Measurements from ENCODE around the gene SLC5A3. TPM values are rescaled to one million over a fixed set of nuclear protein-coding genes. Genes with fewer than 3 reads are reported as not detected.
A peak's percentile ranks its signal among the peaks of the same experiment; 100 is the strongest.

The SLC5A3 gene
- total RNA-seq, 1 experiment from 2014 or later = 15.1 TPM

DNA sequence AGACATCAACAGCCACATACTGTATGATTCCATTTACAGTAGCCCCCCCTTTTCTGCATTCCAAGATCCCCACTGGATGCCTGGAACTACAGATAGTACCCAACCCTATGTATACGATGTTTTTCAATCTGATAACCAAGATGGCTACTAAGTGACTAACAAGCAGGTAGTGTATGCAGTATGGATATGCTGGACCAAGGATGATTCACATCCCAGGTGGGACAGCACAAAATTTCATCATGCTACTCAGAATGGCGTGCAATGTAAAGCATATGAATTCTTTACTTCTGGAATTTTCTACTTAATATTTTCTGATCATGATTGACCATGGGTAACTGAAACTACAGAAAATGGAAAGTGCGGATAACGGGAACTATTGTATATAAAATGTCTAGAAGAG, 30.0 kb upstream of the SLC5A3 start:
- no peak overlapping the region for H3K4me3 ChIP-seq
- H3K36me3 ChIP-seq = no peaks in the 10 kb centered on the region
- H3K27me3 ChIP-seq (replicated peaks) = no peaks in the 10 kb centered on the region
- H3K4me1 ChIP-seq (replicated peaks) = 0 out of 2 replicates have a peak, but pooled peaks cover 7% of the 10 kb centered on the region
- no peak for DNase-seq (ENCODE audit: low read depth in 1 of 2, low spot score in 2 of 2)
- H3K9me3 ChIP-seq (replicated peaks) = no peaks in the 10 kb centered on the region
- no peak overlapping the region for H3K27ac ChIP-seq

DNA sequence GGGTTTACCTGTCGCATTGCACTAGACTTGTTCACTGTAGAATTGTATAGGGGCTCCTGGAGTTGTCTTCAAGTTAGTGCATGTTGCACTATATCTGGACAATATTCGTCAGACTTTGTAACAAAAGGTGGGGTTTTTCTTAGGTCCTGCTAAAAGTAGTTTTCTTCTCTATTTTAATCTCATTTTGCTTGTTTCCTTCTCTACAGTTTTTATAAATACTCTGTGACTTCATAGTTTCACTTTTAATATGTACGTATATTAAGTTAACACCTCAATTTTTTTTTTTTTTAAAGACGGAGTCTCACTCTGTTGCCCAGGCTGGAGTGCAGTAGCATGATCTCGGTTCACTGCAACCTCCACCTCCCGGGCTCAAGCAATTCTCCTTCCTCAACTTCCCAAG, 26.5 kb upstream of the SLC5A3 start:
- H3K27ac ChIP-seq = no peak overlapping the region
- H3K9me3 ChIP-seq (replicated peaks) = no peaks in the 10 kb centered on the region
- DNase-seq (ENCODE audit: low read depth in 1 of 2, low spot score in 2 of 2) = no peak
- no peaks in the 10 kb centered on the region for H3K27me3 ChIP-seq (replicated peaks)
- H3K4me3 ChIP-seq = no peak overlapping the region
- no peaks in the 10 kb centered on the region for H3K4me1 ChIP-seq (replicated peaks)
- H3K36me3 ChIP-seq = no peaks in the 10 kb centered on the region

DNA sequence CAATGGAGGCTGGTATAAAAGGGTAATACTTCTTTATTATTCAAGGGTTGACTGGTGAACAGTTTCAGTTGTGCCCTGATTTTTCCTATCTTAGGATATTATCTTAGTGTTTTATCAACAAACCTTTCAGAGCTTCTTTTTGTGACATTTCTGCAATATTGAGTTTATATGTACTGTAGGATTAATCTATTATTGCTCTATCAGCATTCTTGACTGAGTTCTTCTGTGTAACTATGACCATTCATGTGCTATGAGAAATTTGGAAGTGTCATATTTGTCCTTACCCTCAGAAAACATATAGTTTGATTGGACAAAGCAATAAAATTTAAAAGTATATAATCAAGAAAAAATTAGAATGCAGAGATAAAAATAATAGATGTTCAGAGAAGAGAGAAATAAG, 25.5 kb upstream of the SLC5A3 start:
- Histone ChIP-seq H3K36me3 (no peaks in the 10 kb centered on the region), H3K9me3 (replicated peaks) (no peaks in the 10 kb centered on the region), H3K27me3 (replicated peaks) (no peaks in the 10 kb centered on the region), H3K4me3 (no peak overlapping the region), H3K4me1 (replicated peaks) (no peaks in the 10 kb centered on the region), H3K27ac (no peak overlapping the region)
- no peak for DNase-seq (ENCODE audit: low read depth in 1 of 2, low spot score in 2 of 2)

DNA sequence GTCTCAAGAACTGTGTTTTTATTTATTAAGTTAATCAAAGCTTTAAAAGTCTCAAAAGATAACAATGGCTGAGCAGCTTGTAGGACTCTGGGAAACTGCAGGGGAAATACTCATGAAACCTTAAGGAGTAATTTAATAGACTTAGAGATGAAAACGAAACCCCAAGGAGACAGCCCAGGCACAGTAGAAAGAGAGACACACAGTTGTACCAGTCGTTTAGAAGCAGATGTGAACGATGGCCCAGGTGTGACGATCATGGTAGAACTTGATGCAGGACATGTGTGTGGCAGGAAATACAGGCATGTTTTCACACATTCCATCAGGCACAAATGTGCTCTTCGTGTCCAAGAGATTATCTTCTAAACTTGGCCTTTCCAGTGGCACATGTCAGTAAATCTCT, 21.2 kb upstream of the SLC5A3 start:
- no peaks in the 10 kb centered on the region for H3K9me3 ChIP-seq (replicated peaks)
- no peaks in the 10 kb centered on the region for H3K4me1 ChIP-seq (replicated peaks)
- no peak overlapping the region for H3K27ac ChIP-seq
- DNase-seq (ENCODE audit: low read depth in 1 of 2, low spot score in 2 of 2) = no peak
- no peaks in the 10 kb centered on the region for H3K27me3 ChIP-seq (replicated peaks)
- no peaks in the 10 kb centered on the region for H3K36me3 ChIP-seq
- no peak overlapping the region for H3K4me3 ChIP-seq

DNA sequence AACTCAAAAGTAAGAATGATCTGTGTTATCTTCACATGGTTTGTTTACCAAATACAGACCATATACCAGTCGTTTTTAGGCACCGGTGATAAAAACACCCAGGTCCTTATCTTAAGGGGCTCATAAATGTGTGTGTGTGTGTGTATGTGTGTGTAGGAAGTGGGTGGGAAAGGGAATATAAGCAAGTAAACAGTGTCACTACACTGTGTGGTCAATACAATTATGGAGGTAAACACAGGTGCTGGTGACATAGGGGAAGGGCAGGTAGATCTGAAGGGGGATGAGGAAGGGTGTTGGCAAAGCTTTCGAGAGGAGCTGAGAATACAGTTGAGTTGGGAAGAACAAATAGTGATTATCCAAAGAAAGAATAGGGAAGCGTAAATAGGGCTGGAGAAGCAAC, 19.1 kb upstream of the SLC5A3 start:
- H3K4me1 ChIP-seq (replicated peaks) = no peaks in the 10 kb centered on the region
- no peak for DNase-seq (ENCODE audit: low read depth in 1 of 2, low spot score in 2 of 2)
- H3K4me3 ChIP-seq = no peak overlapping the region
- no peaks in the 10 kb centered on the region for H3K27me3 ChIP-seq (replicated peaks)
- no peaks in the 10 kb centered on the region for H3K9me3 ChIP-seq (replicated peaks)
- H3K36me3 ChIP-seq = no peaks in the 10 kb centered on the region
- H3K27ac ChIP-seq = no peak overlapping the region

DNA sequence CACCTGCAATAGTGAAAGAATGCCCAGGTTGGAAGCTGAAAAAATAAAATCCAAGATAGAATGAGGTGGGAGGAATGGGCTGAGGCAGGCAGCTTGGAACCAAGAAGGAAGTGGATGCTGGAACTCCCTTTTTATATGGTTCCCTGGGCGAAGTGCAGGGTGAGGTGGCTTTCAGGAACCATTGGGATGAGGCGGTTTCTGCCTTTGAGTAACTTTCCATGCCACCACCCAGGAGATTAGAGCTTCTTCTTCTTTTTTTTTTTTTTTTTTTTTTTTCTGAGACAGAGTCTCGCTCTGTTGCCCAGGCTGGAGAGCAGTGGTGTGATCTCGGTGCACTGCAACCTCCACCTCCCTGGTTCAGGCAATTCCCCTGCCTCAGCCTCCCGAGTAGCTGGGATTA, 17.8 kb upstream of the SLC5A3 start:
- Histone ChIP-seq H3K4me1 (replicated peaks) (no peaks in the 10 kb centered on the region), H3K9me3 (replicated peaks) (no peaks in the 10 kb centered on the region), H3K36me3 (no peaks in the 10 kb centered on the region), H3K4me3 (no peak overlapping the region), H3K27ac (no peak overlapping the region), H3K27me3 (replicated peaks) (no peaks in the 10 kb centered on the region)
- no peak for DNase-seq (ENCODE audit: low read depth in 1 of 2, low spot score in 2 of 2)

DNA sequence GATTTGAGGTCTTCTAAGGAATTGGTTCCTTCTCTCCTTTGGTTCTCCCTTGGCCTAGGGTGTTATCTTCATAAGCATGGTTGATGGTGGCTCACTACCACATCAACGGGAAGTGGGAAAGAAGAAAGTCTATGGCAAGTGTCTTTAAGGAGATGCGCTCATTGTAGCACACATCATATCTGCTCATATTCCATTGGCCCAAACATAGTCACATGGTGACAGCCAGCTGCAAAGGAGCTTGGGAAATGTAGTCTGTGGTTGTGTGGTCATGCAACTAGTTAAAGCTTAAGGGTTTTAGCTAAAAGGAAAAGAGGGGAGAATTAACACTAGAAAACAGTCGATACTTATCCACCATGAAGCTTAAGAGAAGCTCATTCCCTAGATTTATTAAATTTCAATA, 11.4 kb upstream of the SLC5A3 start:
- Histone ChIP-seq H3K9me3 (replicated peaks) (no peaks in the 10 kb centered on the region), H3K4me3 (no peak overlapping the region), H3K27ac (no peak overlapping the region), H3K4me1 (replicated peaks) (peaks cover 11% of the 10 kb centered on the region), H3K36me3 (no peaks in the 10 kb centered on the region), H3K27me3 (replicated peaks) (no peaks in the 10 kb centered on the region)
- DNase-seq (ENCODE audit: low read depth in 1 of 2, low spot score in 2 of 2) = no peak

DNA sequence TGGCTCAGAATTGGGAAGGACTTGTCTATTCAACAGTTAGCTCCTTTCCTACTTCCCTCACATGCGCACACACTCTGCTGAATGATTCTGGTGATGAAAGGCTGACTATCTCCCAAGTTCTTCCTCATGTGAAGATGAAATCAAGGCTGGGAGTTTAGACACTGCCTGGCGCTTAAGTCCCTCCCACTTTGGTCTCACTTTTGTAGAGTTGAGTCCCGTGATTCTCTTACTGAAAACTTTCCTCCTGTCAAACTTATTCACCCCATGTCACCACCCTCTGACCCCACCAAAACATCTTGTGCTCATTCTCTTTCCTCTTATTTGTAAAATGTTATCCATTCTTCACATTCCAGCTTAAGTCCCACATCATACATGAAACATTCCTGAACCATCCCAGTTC, 8.4 kb upstream of the SLC5A3 start:
- DNase-seq (ENCODE audit: low read depth in 1 of 2, low spot score in 2 of 2) = peak in 1 of 2 experiments; percentile 63

DNA sequence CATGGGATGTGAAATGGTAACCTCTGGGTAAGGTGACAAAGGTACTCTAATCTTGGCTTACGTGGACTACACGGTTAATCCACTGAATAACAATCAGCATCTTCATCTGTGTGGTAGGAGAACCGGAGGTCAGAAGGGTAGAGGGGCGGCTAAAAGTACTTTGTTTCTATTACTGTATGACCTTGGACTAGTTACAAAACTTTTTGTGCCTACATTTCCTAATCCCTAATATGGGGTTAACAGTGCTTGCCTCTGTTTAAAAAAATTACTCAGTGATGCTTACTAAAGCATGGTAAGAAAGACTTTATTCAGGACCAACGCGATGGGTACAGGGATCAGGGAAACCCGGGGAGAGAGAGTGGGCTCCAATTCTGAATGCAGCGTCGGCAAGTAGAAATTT, 1.7 kb upstream of the SLC5A3 start:
- no peak for DNase-seq (ENCODE audit: low read depth in 1 of 2, low spot score in 2 of 2)
- Histone ChIP-seq H3K36me3 (peaks cover 28% of the 10 kb centered on the region), H3K27ac (no peak overlapping the region), H3K4me1 (replicated peaks) (peaks cover 21% of the 10 kb centered on the region), H3K9me3 (replicated peaks) (0 out of 2 replicates have a peak, but pooled peaks cover 3% of the 10 kb centered on the region), H3K27me3 (replicated peaks) (no peaks in the 10 kb centered on the region), H3K4me3 (no peak overlapping the region)

More for the DNA sequence above, 8.4 kb upstream of the SLC5A3 start:
- peaks cover 11% of the 10 kb centered on the region for H3K4me1 ChIP-seq (replicated peaks)
- no peaks in the 10 kb centered on the region for H3K9me3 ChIP-seq (replicated peaks)
- H3K27ac ChIP-seq = 0 out of 2 replicates have a peak overlapping the region, but pooled peaks have one; percentile 10
- no peak overlapping the region for H3K4me3 ChIP-seq
- H3K36me3 ChIP-seq = no peaks in the 10 kb centered on the region
- H3K27me3 ChIP-seq (replicated peaks) = no peaks in the 10 kb centered on the region

DNA sequence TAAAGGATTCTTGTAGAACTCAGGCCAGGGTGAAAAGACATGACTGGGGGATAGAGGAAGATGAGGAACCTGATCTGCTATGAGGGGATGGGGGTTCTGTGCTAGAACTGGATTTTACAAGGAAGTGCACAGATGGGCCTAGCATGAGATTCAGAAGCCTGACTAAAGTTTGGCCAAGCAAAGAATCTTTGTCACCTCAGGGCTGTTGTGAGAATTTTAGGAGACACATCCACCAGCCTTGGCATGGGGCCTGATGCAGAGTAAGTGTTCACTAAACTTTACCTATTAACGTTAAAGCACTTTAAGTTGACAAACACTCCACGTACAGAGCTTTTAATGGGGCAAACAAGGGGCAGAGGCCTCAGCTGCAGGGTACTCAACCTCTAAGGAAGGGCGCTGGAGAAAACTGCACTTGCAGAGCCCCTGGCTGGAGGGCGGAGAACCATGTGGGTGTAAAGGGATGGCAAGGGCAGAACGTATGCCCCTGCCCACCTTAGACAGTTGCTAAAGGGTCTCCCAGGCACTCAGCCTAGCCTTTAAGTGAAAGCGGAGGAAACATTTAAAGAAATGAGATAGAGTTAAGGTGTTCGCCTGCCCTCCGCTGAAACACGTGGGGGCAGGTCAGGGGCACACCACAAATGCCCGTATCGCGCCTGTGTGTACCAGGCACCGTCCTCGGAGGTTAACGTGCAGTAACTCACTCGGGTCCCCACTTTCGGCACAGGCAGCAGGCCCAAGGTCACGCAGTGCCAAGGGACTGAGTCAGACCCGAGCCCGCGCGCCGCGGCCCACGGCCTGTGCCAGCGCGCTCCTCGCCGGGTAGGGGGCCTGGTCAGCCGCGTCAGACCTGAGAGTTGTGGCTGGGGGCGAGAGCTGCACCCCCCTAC, 990 bp upstream of the SLC5A3 start:
- H3K4me3 ChIP-seq = peak overlapping the region; percentile 99
- 0 out of 2 replicates have a peak, but pooled peaks cover 3% of the 10 kb centered on the region for H3K9me3 ChIP-seq (replicated peaks)
- peaks cover 33% of the 10 kb centered on the region for H3K36me3 ChIP-seq
- DNase-seq (ENCODE audit: low read depth in 1 of 2, low spot score in 2 of 2) = no peak
- H3K4me1 ChIP-seq (replicated peaks) = peaks cover 21% of the 10 kb centered on the region
- no peaks in the 10 kb centered on the region for H3K27me3 ChIP-seq (replicated peaks)
- H3K27ac ChIP-seq = peak overlapping the region; percentile 42

DNA sequence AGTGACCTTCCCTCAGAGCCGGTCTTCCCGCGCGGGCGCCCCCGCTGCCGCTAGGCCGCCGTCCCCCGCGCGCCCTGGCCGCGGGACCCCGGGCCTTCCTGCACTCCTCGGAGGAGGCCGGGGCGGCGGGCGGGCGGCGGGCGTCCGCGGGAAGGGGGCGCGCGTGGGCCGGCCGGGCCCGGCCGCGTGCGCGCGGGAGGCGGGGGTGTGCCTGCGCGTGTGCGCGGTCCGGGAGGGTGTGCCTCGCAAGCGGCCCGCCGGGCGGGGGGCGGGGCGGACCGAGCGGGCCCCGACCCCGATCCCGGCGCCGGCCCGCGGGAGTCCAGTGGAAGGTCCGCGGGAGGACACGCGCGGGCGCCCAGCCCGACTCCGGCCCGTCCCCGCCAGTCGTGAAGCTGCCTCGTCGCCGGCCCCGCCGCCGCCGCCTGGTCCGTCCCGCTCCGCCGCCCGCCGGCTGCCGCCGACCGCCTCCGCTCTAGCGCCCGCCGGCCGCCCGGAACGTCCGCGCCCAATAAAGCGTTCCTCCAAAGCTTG, 438 bp downstream of the SLC5A3 start:
- peaks cover 42% of the 10 kb centered on the region for H3K36me3 ChIP-seq
- H3K4me3 ChIP-seq = peak overlapping the region; percentile 99
- no peaks in the 10 kb centered on the region for H3K27me3 ChIP-seq (replicated peaks)
- peak overlapping the region; percentile 74 for H3K27ac ChIP-seq
- peaks cover 21% of the 10 kb centered on the region for H3K4me1 ChIP-seq (replicated peaks)
- H3K9me3 ChIP-seq (replicated peaks) = 0 out of 2 replicates have a peak, but pooled peaks cover 3% of the 10 kb centered on the region
- peak in 1 of 2 experiments; percentile 11 for DNase-seq (ENCODE audit: low read depth in 1 of 2, low spot score in 2 of 2)

DNA sequence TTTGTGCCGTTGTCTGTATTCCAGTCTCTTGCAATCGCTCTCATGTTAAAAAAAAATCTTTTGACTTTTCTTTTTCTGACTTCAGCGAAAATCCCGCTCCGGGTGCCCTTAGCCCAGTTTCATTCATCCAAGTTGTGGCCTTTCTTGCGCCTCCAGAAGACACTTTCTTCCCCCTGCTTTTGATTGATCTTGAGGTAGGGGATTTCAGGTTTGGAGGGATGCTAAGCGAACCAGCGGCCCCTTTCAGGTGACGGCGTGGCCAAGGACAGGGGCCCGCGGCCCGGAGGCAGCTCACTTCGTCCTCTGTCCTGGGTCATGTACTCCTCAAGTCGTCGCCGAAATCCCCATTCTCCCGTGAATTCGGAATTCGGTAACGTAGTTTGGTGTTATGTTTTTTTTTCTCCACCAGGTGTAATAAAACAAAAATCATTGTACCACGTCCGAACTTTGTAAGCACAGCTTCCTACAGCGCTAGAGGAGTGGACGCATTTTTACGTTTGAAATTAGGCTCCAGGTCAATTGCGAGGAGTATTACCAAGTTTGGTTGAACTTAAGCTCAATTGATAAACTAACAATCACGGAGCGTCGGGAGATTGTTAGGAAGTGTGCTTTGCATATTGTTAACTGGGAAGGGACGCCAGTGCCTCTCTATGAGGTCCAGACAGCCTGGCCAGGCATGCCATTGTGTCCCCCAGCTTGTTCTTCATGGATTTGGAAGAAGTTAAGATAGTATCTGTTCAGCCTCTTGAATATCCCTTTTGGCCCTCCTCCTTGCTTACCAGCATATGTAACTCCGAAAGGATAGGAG, 1.1 kb downstream of the SLC5A3 start:
- Histone ChIP-seq H3K4me3 (peak overlapping the region; percentile 99), H3K9me3 (replicated peaks) (0 out of 2 replicates have a peak, but pooled peaks cover 3% of the 10 kb centered on the region), H3K36me3 (peaks cover 46% of the 10 kb centered on the region), H3K27ac (no peak overlapping the region), H3K27me3 (replicated peaks) (no peaks in the 10 kb centered on the region), H3K4me1 (replicated peaks) (peaks cover 21% of the 10 kb centered on the region)
- DNase-seq (ENCODE audit: low read depth in 1 of 2, low spot score in 2 of 2) = peak in 1 of 2 experiments; percentile 30

DNA sequence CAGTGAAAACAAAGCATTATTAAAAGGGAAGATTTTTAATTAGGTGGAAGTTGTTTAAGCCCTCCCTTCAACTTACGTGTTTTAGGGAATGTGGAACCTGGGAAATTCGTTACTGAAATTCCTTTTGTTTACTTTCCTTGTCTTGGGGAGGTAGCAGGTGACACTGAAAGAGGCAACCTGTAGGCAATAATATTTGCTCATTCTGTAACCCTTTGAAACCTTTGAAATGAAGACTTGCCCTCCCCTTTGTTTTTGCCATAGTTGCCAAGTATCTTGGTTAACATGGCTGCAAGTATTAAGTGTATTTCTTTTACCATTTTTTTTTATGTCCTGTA, 1.7 kb downstream of the SLC5A3 start:
- H3K27ac ChIP-seq = no peak overlapping the region
- H3K4me1 ChIP-seq (replicated peaks) = peaks cover 21% of the 10 kb centered on the region
- H3K9me3 ChIP-seq (replicated peaks) = 0 out of 2 replicates have a peak, but pooled peaks cover 3% of the 10 kb centered on the region
- H3K36me3 ChIP-seq = peaks cover 50% of the 10 kb centered on the region
- DNase-seq (ENCODE audit: low read depth in 1 of 2, low spot score in 2 of 2) = no peak
- H3K27me3 ChIP-seq (replicated peaks) = no peaks in the 10 kb centered on the region
- peak overlapping the region; percentile 99 for H3K4me3 ChIP-seq

Measured in SJSA1 (cell line).